Measurements from ENCODE around the gene FZD7. TPM values are rescaled to one million over a fixed set of nuclear protein-coding genes. Genes with fewer than 3 reads are reported as not detected.

FZD7 gene
- total RNA-seq, 2 experiments from 2014 or later = 0.52 to 0.68 TPM

- no peaks in the 10 kb centered on the region for H3K36me3 Mint-ChIP-seq
- no peak overlapping the region for H3K27ac Mint-ChIP-seq
- no peak for DNase-seq
- peaks cover 3% of the 10 kb centered on the region for H3K4me1 Mint-ChIP-seq
- H3K9me3 Mint-ChIP-seq = no peaks in the 10 kb centered on the region
- peaks cover 46% of the 10 kb centered on the region for H3K27me3 Mint-ChIP-seq
- no peak overlapping the region for H3K4me3 Mint-ChIP-seq
Measured at GRCh38 chr2:202039278-202040078, 5.8 kb downstream of the FZD7 start.

GRCh38 chr2:202040079-202040844, 6.6 kb downstream of the FZD7 start:
- H3K4me1 Mint-ChIP-seq = no peaks in the 10 kb centered on the region
- no peak overlapping the region for H3K27ac Mint-ChIP-seq
- H3K36me3 Mint-ChIP-seq = no peaks in the 10 kb centered on the region
- no peak overlapping the region for H3K4me3 Mint-ChIP-seq
- no peak for DNase-seq
- peaks cover 54% of the 10 kb centered on the region for H3K27me3 Mint-ChIP-seq
- no peaks in the 10 kb centered on the region for H3K9me3 Mint-ChIP-seq

GRCh38 chr2:202042444-202042843, 8.8 kb downstream of the FZD7 start:
- H3K27me3 Mint-ChIP-seq = peaks cover 58% of the 10 kb centered on the region

GRCh38 chr2:202043475-202043874, 9.8 kb downstream of the FZD7 start:
- Mint-ChIP-seq H3K27me3 (peaks cover 59% of the 10 kb centered on the region), H3K4me3 (no peak overlapping the region), H3K4me1 (no peaks in the 10 kb centered on the region), H3K9me3 (no peaks in the 10 kb centered on the region), H3K36me3 (no peaks in the 10 kb centered on the region), H3K27ac (no peak overlapping the region)
- DNase-seq = no peak

More at GRCh38 chr2:202042444-202042843, 8.8 kb downstream of the FZD7 start:
- no peaks in the 10 kb centered on the region for H3K36me3 Mint-ChIP-seq
- DNase-seq = no peak
- no peaks in the 10 kb centered on the region for H3K4me1 Mint-ChIP-seq
- H3K27ac Mint-ChIP-seq = no peak overlapping the region
- no peaks in the 10 kb centered on the region for H3K9me3 Mint-ChIP-seq
- no peak overlapping the region for H3K4me3 Mint-ChIP-seq

GRCh38 chr2:202044777-202045176, 11.1 kb downstream of the FZD7 start:
- Mint-ChIP-seq H3K9me3 (no peaks in the 10 kb centered on the region), H3K27me3 (peaks cover 50% of the 10 kb centered on the region), H3K27ac (no peak overlapping the region), H3K4me3 (no peak overlapping the region), H3K36me3 (no peaks in the 10 kb centered on the region), H3K4me1 (no peaks in the 10 kb centered on the region)
- DNase-seq = no peak

GRCh38 chr2:202046572-202046971, 12.9 kb downstream of the FZD7 start:
- Mint-ChIP-seq H3K4me3 (no peak overlapping the region), H3K4me1 (no peaks in the 10 kb centered on the region), H3K27me3 (peaks cover 33% of the 10 kb centered on the region), H3K27ac (no peak overlapping the region), H3K9me3 (no peaks in the 10 kb centered on the region), H3K36me3 (no peaks in the 10 kb centered on the region)
- DNase-seq = no peak

GRCh38 chr2:202049092-202049728, 15.6 kb downstream of the FZD7 start:
- no peak for DNase-seq
- Mint-ChIP-seq H3K4me1 (no peaks in the 10 kb centered on the region), H3K4me3 (no peak overlapping the region), H3K9me3 (no peaks in the 10 kb centered on the region), H3K36me3 (no peaks in the 10 kb centered on the region), H3K27ac (no peak overlapping the region), H3K27me3 (peaks cover 32% of the 10 kb centered on the region)

GRCh38 chr2:202049840-202050239, 16.2 kb downstream of the FZD7 start:
- Mint-ChIP-seq H3K27me3 (peaks cover 28% of the 10 kb centered on the region), H3K27ac (no peak overlapping the region), H3K36me3 (no peaks in the 10 kb centered on the region), H3K9me3 (no peaks in the 10 kb centered on the region), H3K4me3 (no peak overlapping the region), H3K4me1 (no peaks in the 10 kb centered on the region)
- no peak for DNase-seq

GRCh38 chr2:202050652-202051051, 17.0 kb downstream of the FZD7 start:
- H3K27ac Mint-ChIP-seq = no peak overlapping the region
- H3K4me3 Mint-ChIP-seq = no peak overlapping the region
- H3K36me3 Mint-ChIP-seq = no peaks in the 10 kb centered on the region
- no peak for DNase-seq
- peaks cover 27% of the 10 kb centered on the region for H3K27me3 Mint-ChIP-seq
- H3K9me3 Mint-ChIP-seq = no peaks in the 10 kb centered on the region
- no peaks in the 10 kb centered on the region for H3K4me1 Mint-ChIP-seq

- Mint-ChIP-seq H3K9me3 (no peaks in the 10 kb centered on the region), H3K4me1 (no peaks in the 10 kb centered on the region), H3K36me3 (no peaks in the 10 kb centered on the region), H3K27me3 (peaks cover 37% of the 10 kb centered on the region), H3K4me3 (no peak overlapping the region), H3K27ac (no peak overlapping the region)
- DNase-seq = no peak
Measured at GRCh38 chr2:202051499-202052161, 18.0 kb downstream of the FZD7 start.

GRCh38 chr2:202052235-202052634, 18.6 kb downstream of the FZD7 start:
- H3K9me3 Mint-ChIP-seq = no peaks in the 10 kb centered on the region
- peaks cover 36% of the 10 kb centered on the region for H3K27me3 Mint-ChIP-seq
- no peak for DNase-seq
- H3K36me3 Mint-ChIP-seq = no peaks in the 10 kb centered on the region
- H3K4me3 Mint-ChIP-seq = no peak overlapping the region
- no peaks in the 10 kb centered on the region for H3K4me1 Mint-ChIP-seq
- no peak overlapping the region for H3K27ac Mint-ChIP-seq

GRCh38 chr2:202054679-202055078, 21.0 kb downstream of the FZD7 start:
- no peak overlapping the region for H3K4me3 Mint-ChIP-seq
- no peaks in the 10 kb centered on the region for H3K36me3 Mint-ChIP-seq
- peaks cover 33% of the 10 kb centered on the region for H3K27me3 Mint-ChIP-seq
- H3K4me1 Mint-ChIP-seq = no peaks in the 10 kb centered on the region
- H3K27ac Mint-ChIP-seq = no peak overlapping the region
- DNase-seq = no peak
- no peaks in the 10 kb centered on the region for H3K9me3 Mint-ChIP-seq

- H3K4me1 Mint-ChIP-seq = no peaks in the 10 kb centered on the region
- no peak for DNase-seq
- H3K4me3 Mint-ChIP-seq = no peak overlapping the region
- H3K9me3 Mint-ChIP-seq = no peaks in the 10 kb centered on the region
- no peaks in the 10 kb centered on the region for H3K36me3 Mint-ChIP-seq
- H3K27ac Mint-ChIP-seq = no peak overlapping the region
- H3K27me3 Mint-ChIP-seq = peaks cover 34% of the 10 kb centered on the region
Measured at GRCh38 chr2:202056611-202057010, 23.0 kb downstream of the FZD7 start.

- Mint-ChIP-seq H3K27me3 (peaks cover 21% of the 10 kb centered on the region), H3K4me3 (no peak overlapping the region), H3K36me3 (no peaks in the 10 kb centered on the region), H3K4me1 (peaks cover 4% of the 10 kb centered on the region), H3K27ac (no peak overlapping the region), H3K9me3 (no peaks in the 10 kb centered on the region)
- DNase-seq = no peak
Measured at GRCh38 chr2:202060218-202060617, 26.6 kb downstream of the FZD7 start.

- H3K27ac Mint-ChIP-seq = no peak overlapping the region
- H3K36me3 Mint-ChIP-seq = no peaks in the 10 kb centered on the region
- no peak overlapping the region for H3K4me3 Mint-ChIP-seq
- no peaks in the 10 kb centered on the region for H3K9me3 Mint-ChIP-seq
- DNase-seq = no peak
- H3K27me3 Mint-ChIP-seq = peaks cover 10% of the 10 kb centered on the region
- peaks cover 4% of the 10 kb centered on the region for H3K4me1 Mint-ChIP-seq
Measured at GRCh38 chr2:202061695-202062094, 28.0 kb downstream of the FZD7 start.

All from activated naive CD8-positive, alpha-beta T cell treated with anti-CD3 and anti-CD28 coated beads for 36 hours (primary cell).